AG08395 (cell line): ENCODE data around the gene PDE4B.
"Not testable (repeated sequence)": the region's sequence is repeated elsewhere in the genome, so short reads cannot be mapped to it uniquely, and the experiment has no call there.

Source experiments
- DNase-seq: peaks from one replicate; pipeline ENCODE4 v3.0.0; 2012; ENCODE audit warnings: mixed read lengths, low spot score

PDE4B gene

GRCh38 chr1:66135161-66135560, 342.5 kb downstream of the PDE4B start:
- no peak for DNase-seq

GRCh38 chr1:66136423-66136822, 343.7 kb downstream of the PDE4B start:
- DNase-seq = not testable (repeated sequence)

GRCh38 chr1:66137235-66137634, 344.5 kb downstream of the PDE4B start:
- peak; percentile 21 for DNase-seq

- DNase-seq = no peak
Measured at GRCh38 chr1:66138613-66139012, 345.9 kb downstream of the PDE4B start.

- DNase-seq = no peak
Measured at GRCh38 chr1:66140072-66140471, 347.4 kb downstream of the PDE4B start.

- no peak for DNase-seq
Measured at GRCh38 chr1:66143651-66144050, 351.0 kb downstream of the PDE4B start.

- DNase-seq = no peak
Measured at GRCh38 chr1:66147226-66147835, 354.6 kb downstream of the PDE4B start.

GRCh38 chr1:66152034-66152433, 359.3 kb downstream of the PDE4B start:
- no peak for DNase-seq

- no peak for DNase-seq
Measured at GRCh38 chr1:66154394-66154793, 361.7 kb downstream of the PDE4B start.

GRCh38 chr1:66156144-66156543, 363.4 kb downstream of the PDE4B start:
- DNase-seq = no peak

GRCh38 chr1:66159800-66160199, 367.1 kb downstream of the PDE4B start:
- DNase-seq = no peak

GRCh38 chr1:66160719-66161118, 368.0 kb downstream of the PDE4B start:
- no peak for DNase-seq

GRCh38 chr1:66166753-66167152, 374.1 kb downstream of the PDE4B start:
- no peak for DNase-seq

- no peak for DNase-seq
Measured at GRCh38 chr1:66167267-66167666, 374.6 kb downstream of the PDE4B start.

GRCh38 chr1:66168467-66168887, 375.8 kb downstream of the PDE4B start:
- peak; percentile 33 for DNase-seq

GRCh38 chr1:66168948-66169671, 376.4 kb downstream of the PDE4B start:
- no peak for DNase-seq

- no peak for DNase-seq
Measured at GRCh38 chr1:66172272-66172671, 379.6 kb downstream of the PDE4B start.

GRCh38 chr1:66175098-66175497, 382.4 kb downstream of the PDE4B start:
- DNase-seq = no peak

- DNase-seq = no peak
Measured at GRCh38 chr1:66175581-66175980, 382.9 kb downstream of the PDE4B start.

GRCh38 chr1:66176012-66176715, 383.5 kb downstream of the PDE4B start:
- no peak for DNase-seq

- DNase-seq = no peak
Measured at GRCh38 chr1:66176832-66177231, 384.1 kb downstream of the PDE4B start.

- no peak for DNase-seq
Measured at GRCh38 chr1:66177510-66177909, 384.8 kb downstream of the PDE4B start.

- DNase-seq = no peak
Measured at GRCh38 chr1:66182026-66182425, 389.3 kb downstream of the PDE4B start.
